DOHH2 (cell line): ENCODE measurements around the gene CBR3.

ENCODE experiments used
- H3F3A ChIP-seq: fragments of 200-600 bp; sonication (generic), shearing (Covaris generic); 2 replicates; pipeline ENCODE4 v1.6.0; 2016; ENCODE audit warnings: antibody characterized with exemption, mild to moderate bottlenecking; ENCODE audit not compliant: control insufficient read depth, insufficient read depth
- H3K27ac ChIP-seq: fragments of 200-600 bp; sonication (generic); 2 replicates; pipeline ENCODE4 v1.5.1; 2014; ENCODE audit warnings: low read depth, mild to moderate bottlenecking, low read length, moderate library complexity
- H3K27me3 ChIP-seq: fragments of 200-600 bp; sonication (generic); 2 replicates; pipeline ENCODE4 v1.6.1; 2014; ENCODE audit warnings: mild to moderate bottlenecking, low read length, mixed read lengths; ENCODE audit not compliant: control insufficient read depth
- H3K36me3 ChIP-seq: fragments of 200-600 bp; sonication (generic); 2 replicates; pipeline ENCODE4 v1.6.1; 2014; ENCODE audit warnings: mild to moderate bottlenecking, low read length, moderate library complexity, mixed read lengths; ENCODE audit not compliant: control insufficient read depth
- H3K4me1 ChIP-seq: fragments of 200-600 bp; sonication (generic); 2 replicates; pipeline ENCODE4 v1.6.1; 2014; ENCODE audit warnings: mild to moderate bottlenecking, low read length, mixed read lengths; ENCODE audit not compliant: control insufficient read depth
- H3K4me2 ChIP-seq: fragments of 200-600 bp; sonication (generic); 2 replicates; pipeline ENCODE4 v1.6.0; 2014; ENCODE audit warnings: mild to moderate bottlenecking, low read length, moderate library complexity
- H3K4me3 ChIP-seq: fragments of 200-600 bp; sonication (generic); 2 replicates; pipeline ENCODE4 v1.5.1; 2014; ENCODE audit warnings: mild to moderate bottlenecking, low read length, mixed read lengths
- H3K79me2 ChIP-seq: fragments of 200-600 bp; sonication (generic); 2 replicates; pipeline ENCODE4 v1.6.1; 2014; ENCODE audit warnings: mild to moderate bottlenecking, low read length, mixed read lengths; ENCODE audit not compliant: control insufficient read depth
- H3K9me2 ChIP-seq: fragments of 200-600 bp; sonication (generic); replicated peaks from 2 replicates; pipeline ENCODE4 v1.6.1; 2014; ENCODE audit warnings: mild to moderate bottlenecking, low read length, mixed read lengths; ENCODE audit not compliant: control insufficient read depth
- H3K9me3 ChIP-seq: fragments of 200-600 bp; sonication (generic); 2 replicates; pipeline ENCODE4 v1.6.1; 2014; ENCODE audit warnings: antibody characterized with exemption, low read length, mixed read lengths; ENCODE audit not compliant: control insufficient read depth, insufficient read depth
- H4K20me1 ChIP-seq: fragments of 200-600 bp; sonication (generic); 2 replicates; pipeline ENCODE4 v1.6.0; 2014; ENCODE audit warnings: low read depth, mild to moderate bottlenecking, antibody characterized with exemption, low read length, moderate library complexity; ENCODE audit not compliant: control insufficient read depth, insufficient read depth
- CTCF ChIP-seq: fragments of 200-600 bp; sonication (generic); IDR thresholded peaks from one replicate; pipeline ENCODE4 v1.5.1; 2014; ENCODE audit warnings: antibody characterized with exemption, mild to moderate bottlenecking, low read depth, low read length; ENCODE audit not compliant: poor library complexity, severe bottlenecking
- EZH2phosphoT487 ChIP-seq: fragments of 200-600 bp; sonication (generic); IDR thresholded peaks from 2 replicates; pipeline ENCODE4 v1.6.1; 2017; ENCODE audit warnings: borderline replicate concordance, mild to moderate bottlenecking, antibody characterized with exemption, low read length, moderate library complexity, mixed read lengths

Gene CBR3

GRCh38 chr21:36174780-36175179 lies 39.9 kb downstream of the CBR3 start:
- Histone ChIP-seq H3K79me2 (no peaks in the 10 kb centered on the region), H3K4me2 (no peak overlapping the region), H3K9me2 (no peaks in the 10 kb centered on the region)

GRCh38 chr21:36175771-36176565 lies 41.1 kb downstream of the CBR3 start:
- Histone ChIP-seq H3K79me2 (no peaks in the 10 kb centered on the region), H3K4me1 (peaks cover 8% of the 10 kb centered on the region; the same call in 1 of the 2 replicates), H3K27ac (no peak overlapping the region), H3K27me3 (no peaks in the 10 kb centered on the region), H4K20me1 (no peaks in the 10 kb centered on the region), H3K36me3 (no peaks in the 10 kb centered on the region), H3F3A (no peaks in the 10 kb centered on the region), H3K4me2 (no peak overlapping the region), H3K4me3 (no peak overlapping the region), H3K9me2 (no peaks in the 10 kb centered on the region), H3K9me3 (no peaks in the 10 kb centered on the region)
- TF ChIP-seq CTCF (no peak), EZH2phosphoT487 (no peak)

More at GRCh38 chr21:36174780-36175179, 39.9 kb downstream of the CBR3 start:
- H3K36me3 ChIP-seq: no peaks in the 10 kb centered on the region
- no peak overlapping the region for H3K4me3 ChIP-seq
- H3K27me3 ChIP-seq: no peaks in the 10 kb centered on the region
- no peaks in the 10 kb centered on the region for H3F3A ChIP-seq
- no peaks in the 10 kb centered on the region for H3K9me3 ChIP-seq
- TF ChIP-seq CTCF: no peak
- no peak for TF ChIP-seq EZH2phosphoT487
- H3K27ac ChIP-seq: no peak overlapping the region
- H4K20me1 ChIP-seq: no peaks in the 10 kb centered on the region
- peaks cover 8% of the 10 kb centered on the region; the same call in 1 of the 2 replicates for H3K4me1 ChIP-seq

GRCh38 chr21:36178349-36178748 lies 43.5 kb downstream of the CBR3 start:
- H3K4me3 ChIP-seq: no peak overlapping the region
- H3K36me3 ChIP-seq: no peaks in the 10 kb centered on the region
- no peaks in the 10 kb centered on the region for H3F3A ChIP-seq
- H3K9me2 ChIP-seq: no peaks in the 10 kb centered on the region
- no peaks in the 10 kb centered on the region for H3K27me3 ChIP-seq
- H4K20me1 ChIP-seq: no peaks in the 10 kb centered on the region
- H3K79me2 ChIP-seq: no peaks in the 10 kb centered on the region
- no peak overlapping the region for H3K4me2 ChIP-seq
- no peak overlapping the region for H3K27ac ChIP-seq
- H3K4me1 ChIP-seq: peaks cover 11% of the 10 kb centered on the region
- TF ChIP-seq CTCF: no peak
- TF ChIP-seq EZH2phosphoT487: no peak
- no peaks in the 10 kb centered on the region for H3K9me3 ChIP-seq
